HG03097 (cell line): Measurements from ENCODE around the gene S1PR5.
"Not testable (repeated sequence)": the region's sequence is repeated elsewhere in the genome, so short reads cannot be mapped to it uniquely, and the experiment has no call there.

Experiments used
- ATAC-seq: cut with Tn5 transposase; IDR thresholded peaks from one replicate; pipeline ENCODE4 v1.9.1; 2021; ENCODE audit not compliant: unreplicated experiment, low FRiP score

Gene S1PR5, protein sequence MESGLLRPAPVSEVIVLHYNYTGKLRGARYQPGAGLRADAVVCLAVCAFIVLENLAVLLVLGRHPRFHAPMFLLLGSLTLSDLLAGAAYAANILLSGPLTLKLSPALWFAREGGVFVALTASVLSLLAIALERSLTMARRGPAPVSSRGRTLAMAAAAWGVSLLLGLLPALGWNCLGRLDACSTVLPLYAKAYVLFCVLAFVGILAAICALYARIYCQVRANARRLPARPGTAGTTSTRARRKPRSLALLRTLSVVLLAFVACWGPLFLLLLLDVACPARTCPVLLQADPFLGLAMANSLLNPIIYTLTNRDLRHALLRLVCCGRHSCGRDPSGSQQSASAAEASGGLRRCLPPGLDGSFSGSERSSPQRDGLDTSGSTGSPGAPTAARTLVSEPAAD

GRCh38 chr19:10517361-10517759 is at the start of gene S1PR5:
Gene S1PR5 (minus strand): TSS chr19:10517447. CDS start chr19:10515011, 2,436 bp downstream.
- no peak for ATAC-seq

DNA sequence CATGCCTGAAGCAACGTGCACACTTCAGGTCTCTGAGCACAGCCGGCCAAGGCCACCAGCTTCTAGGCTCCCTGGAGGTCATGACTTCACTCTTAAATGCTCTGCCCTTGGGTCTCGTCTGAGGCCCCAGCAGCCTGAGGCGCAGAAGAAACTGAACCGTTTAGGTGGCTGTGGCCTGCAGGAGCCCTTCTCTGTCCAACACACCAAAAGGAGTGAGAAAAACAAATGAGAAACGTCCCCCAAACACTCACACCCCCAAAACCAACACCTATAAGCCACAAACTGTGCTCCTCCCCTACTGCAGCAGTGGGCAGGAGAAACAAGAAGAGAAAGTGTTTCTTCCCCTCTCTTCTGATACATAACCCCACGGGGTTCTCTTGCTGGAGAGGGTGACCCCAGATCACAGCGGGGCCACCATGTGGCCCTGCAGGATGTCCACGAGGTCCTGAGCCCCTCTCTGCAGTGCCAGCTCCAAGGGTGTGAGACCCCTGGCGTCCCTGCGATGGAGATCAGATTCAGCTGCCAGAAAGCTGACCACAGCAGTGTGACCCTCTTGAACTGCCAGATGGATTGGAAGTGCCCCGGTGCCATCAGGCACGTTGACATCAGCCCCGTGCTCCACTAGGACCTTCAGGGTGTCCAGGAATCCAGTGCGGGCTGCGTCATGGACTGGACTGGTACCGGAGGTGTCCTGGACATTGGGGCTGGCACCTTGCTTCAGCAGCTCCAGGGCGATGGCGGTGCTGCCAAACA is 49.6 kb upstream of the S1PR5 start:
- peak; percentile 15 for ATAC-seq

DNA sequence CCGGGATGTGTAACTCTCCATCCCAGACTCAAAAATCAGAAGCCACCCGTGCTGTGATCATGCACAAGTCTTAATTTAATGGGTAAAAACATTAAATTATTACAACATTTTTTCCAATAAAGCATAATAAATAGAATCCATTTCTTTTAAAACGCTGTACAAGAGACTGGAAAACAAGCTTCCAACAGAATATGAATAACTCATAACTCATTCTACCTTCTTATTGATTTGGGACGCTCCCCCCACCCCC is 49.1 kb upstream of the S1PR5 start:
- ATAC-seq = no peak

- peak; percentile 36 for ATAC-seq
These were observed 48.5 kb upstream of the S1PR5 start, which contains the start of gene KRI1 for GRCh38 chr19:10565567-10566407. Gene KRI1 (minus strand): TSS chr19:10566010. CDS start chr19:10565999, 11 bp downstream.

- ATAC-seq = no peak
These were observed 47.9 kb upstream of the S1PR5 start for GRCh38 chr19:10565028-10565566.

GRCh38 chr19:10562609-10563008 is 45.4 kb upstream of the S1PR5 start:
- no peak for ATAC-seq

GRCh38 chr19:10560154-10560553 is 42.9 kb upstream of the S1PR5 start:
- ATAC-seq = no peak

DNA sequence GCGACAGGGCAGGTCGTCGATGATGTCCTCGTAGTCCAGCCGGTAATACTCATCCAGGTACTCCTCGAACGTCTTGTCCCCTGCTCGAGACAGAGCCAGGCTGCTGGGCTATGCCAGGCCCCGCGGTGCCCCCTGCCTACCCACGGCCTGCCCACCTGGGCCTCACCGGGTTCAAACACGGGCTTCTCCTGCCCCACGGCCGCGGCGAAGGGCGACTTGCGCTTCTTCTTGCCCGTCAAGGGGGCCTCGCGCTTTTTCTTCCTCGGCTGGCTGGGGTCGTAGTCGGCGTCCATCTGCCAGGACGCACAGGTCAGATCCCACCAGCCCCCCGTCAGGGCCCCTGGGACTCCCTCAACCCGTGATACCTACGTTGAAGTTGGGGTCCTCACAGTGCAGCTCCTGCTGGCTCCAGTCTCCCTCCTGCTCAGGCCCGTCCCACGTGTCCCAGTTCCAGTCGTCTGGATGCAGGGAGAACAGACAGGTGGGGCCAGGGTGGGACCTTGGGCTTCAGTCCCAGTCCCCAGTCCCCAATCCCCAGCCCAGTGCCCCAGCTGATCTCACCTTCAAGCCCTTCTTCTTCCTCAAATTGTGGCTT is 40.5 kb upstream of the S1PR5 start:
- ATAC-seq = no peak

GRCh38 chr19:10555610-10555973 is 38.3 kb upstream of the S1PR5 start:
- no peak for ATAC-seq

DNA sequence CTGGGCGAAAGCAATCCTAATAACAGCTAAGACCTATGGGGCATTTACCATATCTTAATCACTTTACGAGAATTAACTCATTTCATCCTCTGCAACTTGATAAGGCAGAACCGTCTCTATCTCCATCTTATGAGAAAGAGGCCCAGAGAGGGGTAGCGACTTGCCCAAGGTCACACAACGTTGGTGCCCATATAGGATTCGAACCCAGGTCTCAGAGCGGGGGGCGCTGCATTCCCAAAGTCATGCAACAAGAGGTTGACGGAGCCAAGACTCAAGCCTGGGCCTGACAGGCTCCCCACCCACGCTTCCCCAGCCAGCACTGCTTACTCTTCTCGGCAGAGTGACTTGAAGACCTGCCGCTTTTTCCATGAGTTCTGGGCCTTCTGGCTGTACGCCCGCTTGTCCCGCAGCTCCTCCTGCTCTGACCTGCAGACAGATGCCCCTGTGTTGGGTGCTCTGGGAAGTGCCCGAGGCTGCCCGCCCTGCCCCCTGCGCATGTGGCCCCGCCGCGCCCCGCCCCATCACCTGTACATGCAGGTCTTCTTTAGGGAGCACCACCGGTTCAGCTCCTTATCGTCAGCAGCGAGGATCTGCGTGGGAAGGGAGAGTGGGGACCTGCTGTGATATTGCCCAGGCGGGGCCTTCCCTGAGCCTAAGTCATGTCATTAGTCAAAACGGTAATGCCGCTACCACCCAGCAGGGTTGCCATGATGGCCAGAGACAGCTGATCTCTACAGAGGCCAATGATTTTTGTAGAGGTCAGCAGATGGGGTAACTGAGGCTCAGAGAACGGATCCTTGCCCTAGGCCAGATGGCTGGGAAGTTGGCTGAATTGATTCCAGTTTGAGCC is 37.7 kb upstream of the S1PR5 start:
- ATAC-seq = no peak

DNA sequence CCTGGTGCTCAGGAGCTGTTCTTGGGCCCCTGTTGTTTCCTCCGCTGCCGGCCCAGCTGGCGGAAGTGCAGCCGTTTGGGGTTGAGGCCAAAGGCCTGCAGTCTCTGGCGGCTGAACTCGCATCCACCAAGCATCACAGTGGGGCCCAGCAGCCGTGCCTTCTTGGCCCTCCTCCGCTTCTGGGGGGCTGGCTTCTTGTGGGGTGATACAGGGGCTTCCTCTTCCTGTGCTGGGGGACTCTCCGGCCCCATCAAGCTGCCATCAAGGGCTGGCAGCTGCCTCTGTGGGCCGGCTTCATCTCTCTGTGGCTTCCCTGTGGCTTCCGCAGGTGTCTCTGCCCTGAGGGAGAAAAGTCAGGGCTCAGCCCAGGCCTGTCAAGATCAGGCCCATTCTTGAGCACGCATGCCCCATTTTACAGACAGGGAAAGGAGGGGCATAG is 36.7 kb upstream of the S1PR5 start:
- ATAC-seq = peak; percentile 63

- no peak for ATAC-seq
These were observed 35.9 kb upstream of the S1PR5 start for GRCh38 chr19:10553087-10553667.

DNA sequence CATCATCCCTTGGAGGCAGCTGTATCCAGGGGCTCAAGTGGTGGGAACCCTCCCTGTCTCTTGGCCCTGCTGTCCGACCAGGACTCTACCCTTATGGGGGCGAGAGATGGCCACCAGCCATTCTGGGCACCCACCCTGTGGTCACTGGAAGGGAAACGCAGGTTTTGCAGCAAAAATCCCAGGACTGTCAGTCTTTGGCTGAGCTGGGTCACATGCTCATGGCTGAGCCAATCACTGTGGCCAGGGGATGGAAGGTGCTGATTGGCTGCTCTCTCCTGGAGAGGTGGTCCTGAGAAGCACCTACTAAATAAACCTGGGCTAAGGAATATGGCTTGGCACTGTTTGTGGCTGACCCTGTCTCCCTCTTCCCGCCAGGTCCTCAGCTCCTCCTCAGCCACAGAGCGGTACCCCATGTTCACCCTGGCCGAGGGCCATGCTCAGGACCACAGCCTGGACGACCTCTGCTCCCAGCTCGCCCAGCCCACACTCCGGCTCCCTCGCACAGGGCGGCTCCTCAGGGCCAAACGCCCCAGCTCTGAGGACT is 35.3 kb upstream of the S1PR5 start:
- no peak for ATAC-seq

- no peak for ATAC-seq
These were observed 34.6 kb upstream of the S1PR5 start for GRCh38 chr19:10551698-10552301.

DNA sequence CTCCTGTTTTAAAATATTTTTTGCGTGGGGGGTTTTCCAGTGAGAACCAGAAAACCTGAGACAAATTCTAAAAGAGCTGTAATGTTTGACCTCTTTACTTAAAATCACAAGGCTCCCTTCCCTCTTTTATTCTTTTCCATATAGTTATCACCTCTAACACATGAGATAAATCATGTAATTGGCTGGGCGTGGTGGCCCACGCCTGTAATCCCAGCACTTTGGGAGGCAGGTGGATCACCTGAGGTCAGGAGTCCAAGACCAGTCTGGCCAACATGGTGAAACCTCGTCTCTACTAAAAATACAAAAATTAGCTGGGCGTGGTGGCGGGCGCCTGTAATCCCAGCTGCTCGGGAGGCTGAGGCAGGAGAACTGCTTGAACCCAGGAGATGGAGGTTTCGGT is 33.8 kb upstream of the S1PR5 start:
- not testable (repeated sequence) for ATAC-seq

DNA sequence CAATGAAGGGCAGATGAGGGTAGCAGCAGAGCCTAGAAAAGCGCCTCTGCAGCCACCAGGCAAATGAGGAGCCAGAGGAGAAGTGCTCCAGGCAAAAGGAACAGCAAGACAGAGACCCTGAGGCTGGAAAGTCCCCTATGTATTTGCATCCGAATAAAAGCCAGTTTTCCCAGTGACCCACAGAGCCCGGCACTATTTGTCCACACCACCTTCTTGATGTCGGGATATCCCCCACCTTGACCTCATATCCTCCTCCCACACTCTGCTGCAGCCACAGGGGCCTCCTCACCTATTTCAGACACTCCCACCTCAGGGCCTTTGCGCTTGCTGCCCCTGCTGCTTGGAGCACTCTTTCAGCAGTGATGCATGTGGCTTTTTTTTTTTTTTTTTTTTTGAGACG is 33.1 kb upstream of the S1PR5 start:
- no peak for ATAC-seq

GRCh38 chr19:10549733-10550132 is 32.5 kb upstream of the S1PR5 start:
- ATAC-seq = no peak

DNA sequence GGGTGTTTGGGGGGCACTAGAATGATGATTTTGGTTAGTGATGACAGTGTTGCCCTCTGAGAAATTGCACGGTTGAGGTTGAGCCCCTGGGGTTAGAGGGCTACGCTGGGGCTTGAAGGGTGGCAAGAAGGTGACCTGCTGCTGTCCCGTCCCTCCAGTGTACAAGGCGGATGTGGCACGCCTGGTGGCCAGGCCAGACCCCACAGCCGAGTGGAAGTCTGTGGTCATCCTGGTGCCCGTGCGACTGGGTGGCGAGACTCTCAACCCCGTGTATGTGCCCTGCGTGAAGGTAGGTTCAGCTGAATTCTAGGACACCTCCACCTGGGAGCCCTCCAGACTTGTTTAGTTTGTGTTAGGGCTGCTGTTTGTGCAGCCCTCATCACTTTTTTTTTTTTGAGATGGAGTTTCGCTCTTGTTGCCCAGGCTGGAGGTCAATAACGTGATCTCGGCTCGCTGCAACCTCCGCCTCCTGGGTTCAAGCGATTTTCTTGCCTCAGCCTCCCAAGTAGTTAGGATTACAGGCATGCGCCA is 31.6 kb upstream of the S1PR5 start:
- ATAC-seq = no peak
